Bronchial epithelial cell (primary cell): ENCODE data around the gene PDILT. TPM values are rescaled to one million over a fixed set of nuclear protein-coding genes. Genes with fewer than 3 reads are reported as not detected.
"Not testable (repeated sequence)": the region's sequence is repeated elsewhere in the genome, so short reads cannot be mapped to it uniquely, and the experiment has no call there.

Source experiments
- DNase-seq: peaks from one replicate; pipeline ENCODE4 v3.0.0-alpha.2; 2010; ENCODE audit warnings: low read depth
- FAIRE-seq: peaks from 2 replicates; lab custom pipeline; 2011; peaks lifted over from hg19 to GRCh38; lab: Jason Lieb, UNC
- H3K27me3 ChIP-seq: 2 replicates; pipeline ENCODE4 v1.5.1; 2011; ENCODE audit warnings: low read length; ENCODE audit not compliant: control insufficient read depth, insufficient read depth
- H3K36me3 ChIP-seq: 2 replicates; pipeline ENCODE4 v1.5.1; 2011; ENCODE audit warnings: low read length; ENCODE audit not compliant: control insufficient read depth, insufficient read depth
- H3K4me3 ChIP-seq: 2 replicates; pipeline ENCODE4 v1.5.1; 2011; ENCODE audit warnings: mild to moderate bottlenecking, low read depth, low read length, control low read depth
- total RNA-seq: library from RNA; depleted of rRNA; stranded (reverse); fragments of >200 nt; gene quantifications from 2 replicates; pipeline ENCODE4 v1.2.1, GENCODE V29; 2014
- TF ChIP-seq, protein P1 (sequence below): IDR thresholded peaks from 2 replicates; pipeline ENCODE4 v1.5.1; 2011; ENCODE audit warnings: mild to moderate bottlenecking, moderate library complexity, low read length, control low read depth, inconsistent platforms; ENCODE audit not compliant: insufficient read depth, severe bottlenecking

Gene PDILT
- total RNA-seq, 1 donor from 2014 or later: not detected

GRCh38 chr16:20325005-20325404 is 79.5 kb downstream of the PDILT start:
- H3K4me3 ChIP-seq: no peak overlapping the region
- H3K27me3 ChIP-seq: no peaks in the 10 kb centered on the region
- H3K36me3 ChIP-seq: no peaks in the 10 kb centered on the region
- DNase-seq: no peak
- TF ChIP-seq, protein P1, sequence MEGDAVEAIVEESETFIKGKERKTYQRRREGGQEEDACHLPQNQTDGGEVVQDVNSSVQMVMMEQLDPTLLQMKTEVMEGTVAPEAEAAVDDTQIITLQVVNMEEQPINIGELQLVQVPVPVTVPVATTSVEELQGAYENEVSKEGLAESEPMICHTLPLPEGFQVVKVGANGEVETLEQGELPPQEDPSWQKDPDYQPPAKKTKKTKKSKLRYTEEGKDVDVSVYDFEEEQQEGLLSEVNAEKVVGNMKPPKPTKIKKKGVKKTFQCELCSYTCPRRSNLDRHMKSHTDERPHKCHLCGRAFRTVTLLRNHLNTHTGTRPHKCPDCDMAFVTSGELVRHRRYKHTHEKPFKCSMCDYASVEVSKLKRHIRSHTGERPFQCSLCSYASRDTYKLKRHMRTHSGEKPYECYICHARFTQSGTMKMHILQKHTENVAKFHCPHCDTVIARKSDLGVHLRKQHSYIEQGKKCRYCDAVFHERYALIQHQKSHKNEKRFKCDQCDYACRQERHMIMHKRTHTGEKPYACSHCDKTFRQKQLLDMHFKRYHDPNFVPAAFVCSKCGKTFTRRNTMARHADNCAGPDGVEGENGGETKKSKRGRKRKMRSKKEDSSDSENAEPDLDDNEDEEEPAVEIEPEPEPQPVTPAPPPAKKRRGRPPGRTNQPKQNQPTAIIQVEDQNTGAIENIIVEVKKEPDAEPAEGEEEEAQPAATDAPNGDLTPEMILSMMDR: no peak
- FAIRE-seq: no peak

GRCh38 chr16:20323591-20324117 is 80.9 kb downstream of the PDILT start:
- no peak for FAIRE-seq
- H3K27me3 ChIP-seq: no peaks in the 10 kb centered on the region
- DNase-seq: no peak
- H3K4me3 ChIP-seq: no peak overlapping the region
- TF ChIP-seq, protein P1: no peak
- no peaks in the 10 kb centered on the region for H3K36me3 ChIP-seq

DNA sequence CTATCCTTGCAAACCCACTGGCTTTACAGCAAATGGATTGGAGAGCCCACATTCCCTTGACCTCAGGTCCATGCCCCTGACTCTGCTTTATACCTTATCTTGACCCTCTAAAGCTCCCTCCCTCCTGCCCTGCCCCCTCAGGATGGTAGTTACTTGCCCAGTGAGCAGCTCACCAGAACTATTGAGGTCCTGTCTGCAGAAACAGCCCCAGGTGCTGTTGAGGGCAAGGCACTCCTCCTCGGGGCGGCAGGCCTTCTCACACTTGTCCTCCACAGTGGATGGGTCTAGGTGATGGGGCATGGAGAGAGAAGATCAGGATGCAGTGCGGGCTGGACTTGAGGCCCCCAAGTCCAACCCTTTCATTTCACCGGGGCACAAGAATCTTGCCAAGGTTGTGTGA is 81.8 kb downstream of the PDILT start:
- H3K27me3 ChIP-seq: no peaks in the 10 kb centered on the region
- no peak for DNase-seq
- FAIRE-seq: no peak
- no peak overlapping the region for H3K4me3 ChIP-seq
- TF ChIP-seq, protein P1: no peak
- H3K36me3 ChIP-seq: no peaks in the 10 kb centered on the region

DNA sequence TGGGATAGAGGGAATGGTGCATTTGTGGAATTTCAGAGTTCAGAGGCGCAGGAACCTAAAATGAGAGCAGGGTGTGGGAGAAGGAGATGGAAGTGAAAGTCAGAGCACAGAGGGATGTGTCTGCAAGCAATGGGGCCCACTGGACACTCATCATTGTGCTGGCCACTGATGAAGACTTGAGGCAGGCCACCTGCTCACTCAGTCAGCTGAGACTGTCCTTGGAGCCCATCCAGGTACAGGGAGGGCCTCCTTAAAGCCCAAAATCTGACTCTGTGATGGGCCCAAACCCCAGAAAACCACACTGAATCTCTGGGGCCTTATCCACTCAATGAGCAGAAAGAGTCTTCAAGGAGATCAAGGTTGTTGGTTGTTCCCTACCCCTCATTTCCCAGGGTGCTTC is 82.9 kb downstream of the PDILT start:
- TF ChIP-seq, protein P1: no peak
- DNase-seq: no peak
- Histone ChIP-seq H3K36me3 (no peaks in the 10 kb centered on the region), H3K27me3 (no peaks in the 10 kb centered on the region), H3K4me3 (no peak overlapping the region)
- FAIRE-seq: peak; percentile 18

- not testable (repeated sequence) for H3K27me3 ChIP-seq, H3K4me3 ChIP-seq, H3K36me3 ChIP-seq, FAIRE-seq, DNase-seq
Measured at GRCh38 chr16:20321051-20321450, 83.5 kb downstream of the PDILT start.

DNA sequence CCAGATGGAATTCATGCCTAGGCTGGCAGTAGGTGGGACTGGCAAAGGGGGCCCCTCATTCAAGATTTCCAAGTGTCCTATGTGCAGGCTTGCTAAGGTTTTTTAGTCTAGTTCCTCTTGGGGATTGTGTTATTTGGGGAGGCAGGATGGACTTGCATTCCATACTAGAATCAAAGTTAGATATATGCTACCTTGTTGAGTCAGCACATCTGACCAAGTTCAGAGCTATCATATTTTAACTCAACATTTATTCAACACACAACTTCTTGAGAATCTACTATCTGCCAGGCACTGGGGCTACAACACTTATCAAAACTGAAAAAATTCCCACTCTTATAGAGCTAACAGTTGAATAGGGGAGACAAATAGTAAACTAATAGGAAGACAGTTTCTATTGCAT is 83.9 kb downstream of the PDILT start:
- no peak for FAIRE-seq
- Histone ChIP-seq H3K4me3 (no peak overlapping the region), H3K27me3 (no peaks in the 10 kb centered on the region), H3K36me3 (no peaks in the 10 kb centered on the region)
- no peak for DNase-seq
- TF ChIP-seq, protein P1: no peak
